ENCODE results near the gene NDUFA8. TPM values are rescaled to one million over a fixed set of nuclear protein-coding genes. Genes with fewer than 3 reads are reported as not detected.

The NDUFA8 gene
- total RNA-seq, 1 experiment from 2014 or later: 60.7 TPM

- Histone ChIP-seq H3K56ac (ENCODE audit: insufficient read length, low read depth, low read length) (no peak overlapping the region), H4K5ac (ENCODE audit: insufficient read length, low read depth, low read length) (no peak overlapping the region), H3T11ph (ENCODE audit: low read length) (no peak overlapping the region), H2BK120ac (ENCODE audit: low read depth, low read length, poor library complexity, severe bottlenecking) (no peak overlapping the region), H2AFZ (ENCODE audit: low read length) (no peak overlapping the region), H3K27me3 (ENCODE audit: insufficient read depth, low read length) (no peaks in the 10 kb centered on the region), H2BK20ac (ENCODE audit: low read depth, low read length, poor library complexity, severe bottlenecking) (no peak overlapping the region), H3K23me2 (ENCODE audit: insufficient read length, low read depth, low read length, poor library complexity, severe bottlenecking) (no peaks in the 10 kb centered on the region), H3K9me3 (ENCODE audit: control insufficient read depth, low read depth, low read length) (no peaks in the 10 kb centered on the region), H3K79me1 (ENCODE audit: insufficient read depth, low read depth, low read length, poor library complexity, severe bottlenecking) (no peaks in the 10 kb centered on the region), H3K4ac (ENCODE audit: low read depth, low read length) (no peak overlapping the region), H4K20me1 (ENCODE audit: control insufficient read depth, insufficient read depth, insufficient read length) (no peaks in the 10 kb centered on the region), H3K18ac (ENCODE audit: insufficient read length, low read depth, low read length) (no peak overlapping the region), H3K79me2 (ENCODE audit: insufficient read depth, low read length) (no peaks in the 10 kb centered on the region), H2BK15ac (ENCODE audit: low read depth, low read length) (no peak overlapping the region), H3K4me1 (ENCODE audit: insufficient read depth, low read length) (peaks cover 8% of the 10 kb centered on the region; the same call in 1 of the 2 replicates), H2BK12ac (ENCODE audit: insufficient read length, low read depth, low read length) (no peak overlapping the region), H3K14ac (ENCODE audit: insufficient read depth, low read length) (no peak overlapping the region), H3K23ac (ENCODE audit: insufficient read length, low read depth, low read length) (no peak overlapping the region), H3K4me2 (ENCODE audit: insufficient read depth, insufficient read length, low read length) (no peak overlapping the region), H4K91ac (ENCODE audit: insufficient read length, low read depth, low read length) (no peak overlapping the region), H4K8ac (replicated peaks; ENCODE audit: insufficient read length, low read depth, low read length) (no peak overlapping the region), H3K9ac (ENCODE audit: extremely low read depth, insufficient read length, low read length) (no peak overlapping the region), H2BK5ac (ENCODE audit: insufficient read length, low read length) (no peak overlapping the region), H2AK5ac (ENCODE audit: insufficient read length, low read length) (no peak overlapping the region), H3K27ac (ENCODE audit: insufficient read length, low read depth, low read length) (no peak overlapping the region)
- peaks cover 41 to 54% of the 10 kb centered on the region in 2 experiments for H3K4me1 Mint-ChIP-seq
- H3K4me3 Mint-ChIP-seq: no peak overlapping the region
- no peak for TF ChIP-seq CTCF (conservative IDR thresholded peaks at IDR 0.05)
- no peak for DNase-seq
- H3K27me3 Mint-ChIP-seq (ENCODE audit: low read depth): peaks cover 46% of the 10 kb centered on the region
- no peak overlapping the region for H3K27ac Mint-ChIP-seq
- no CpG with 5 or more reads among the region's 4 CpGs for WGBS (ENCODE audit: extremely low coverage, insufficient read length, low lambda C conversion rate)
- no peaks in the 10 kb centered on the region; a peak in 1 of 7 replicates for H3K36me3 Mint-ChIP-seq (ENCODE audit: insufficient read depth in 1 of 3, low read depth in 3 of 3)
- no peaks in the 10 kb centered on the region; a peak in 1 of 5 replicates for H3K9me3 Mint-ChIP-seq
Observed at GRCh38 chr9:122132539-122132938, 27.0 kb downstream of the NDUFA8 start.

All from H9 (cell line).